ENCODE results near the gene PTGES. TPM values are rescaled to one million over a fixed set of nuclear protein-coding genes. Genes with fewer than 3 reads are reported as not detected.
"Not testable (repeated sequence)": the region's sequence is repeated elsewhere in the genome, so short reads cannot be mapped to it uniquely, and the experiment has no call there.

The PTGES gene
- total and polyA plus RNA-seq, 2 donors (not counting 1 experiment from before 2014, with no cell fraction given): 9.6 to 13.3 TPM

DNA sequence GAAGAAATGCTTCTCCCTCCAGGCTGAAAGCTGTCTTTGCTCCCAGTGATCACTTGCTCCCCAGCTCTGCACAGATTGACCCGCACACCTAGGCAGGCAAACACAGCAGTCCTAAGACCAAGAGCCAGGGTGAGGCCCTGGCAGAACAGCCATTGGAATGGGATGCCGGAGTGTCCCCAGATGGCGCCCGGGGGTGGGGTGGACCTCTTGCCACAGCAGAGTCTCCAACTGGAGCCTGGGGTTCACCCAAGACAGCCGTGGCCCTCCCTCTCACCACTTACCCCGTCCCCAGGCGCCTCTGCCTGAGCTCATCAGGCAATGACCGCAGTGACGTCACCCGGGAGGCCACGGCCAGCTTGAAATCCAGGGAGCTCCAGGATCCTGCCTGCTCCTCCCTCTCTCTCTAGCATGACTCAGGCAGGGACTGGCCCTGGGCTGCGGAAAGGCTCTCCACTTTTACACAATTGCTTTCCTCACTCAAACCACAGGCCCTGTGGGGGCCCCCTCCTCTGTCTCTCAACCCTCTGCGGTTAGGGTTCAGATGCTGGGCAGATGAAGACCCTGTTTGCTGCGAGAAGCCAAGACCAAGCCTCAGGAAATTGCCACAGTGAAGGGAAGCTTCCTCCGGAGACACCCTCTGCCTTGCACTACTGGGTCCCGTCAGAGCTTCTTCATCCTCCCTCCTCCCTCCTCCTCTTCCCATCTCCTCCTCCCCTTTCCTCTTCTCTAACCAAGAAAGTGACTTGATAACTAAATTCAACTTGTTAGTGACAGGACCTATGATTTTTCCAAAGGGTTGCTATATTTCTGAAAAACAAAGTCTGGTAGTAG is 24.3 kb upstream of the PTGES start:
- no peaks in the 10 kb centered on the region for H3K9me3 ChIP-seq (ENCODE audit: control insufficient read depth, insufficient read depth, low read depth, low read length)
- H3K4me3 ChIP-seq (replicated peaks in 1 of 4; ENCODE audit: control extremely low read depth in 1 of 4, insufficient read depth in 1 of 4, low read depth in 3 of 4, low read length in 4 of 4): peak overlapping the region in 2 of 4 experiments; percentile 27 to 39
- peak overlapping the region; percentile 52 for H3K9ac ChIP-seq (ENCODE audit: insufficient read depth, low read length)
- H2AFZ ChIP-seq (ENCODE audit: low read length): peak overlapping the region; percentile 1
- H3K36me3 ChIP-seq (ENCODE audit: control insufficient read depth, insufficient read depth, low read length): no peaks in the 10 kb centered on the region
- H3K4me2 ChIP-seq (ENCODE audit: extremely low read depth, insufficient read depth, low read length): peak overlapping the region; percentile 70
- H4K20me1 ChIP-seq (ENCODE audit: control insufficient read depth, extremely low read depth, insufficient read depth, low read length): no peaks in the 10 kb centered on the region
- TF ChIP-seq EZH2 (IDR thresholded peaks at IDR 0.05; ENCODE audit: low read length, missing control alignments) (no peak), CTCF (conservative IDR thresholded peaks at IDR 0.05 in 1 of 2, IDR thresholded peaks at IDR 0.05 in 1 of 2; ENCODE audit: low read depth in 1 of 2, low read length in 2 of 2) (no peak)
- H3K27ac ChIP-seq (ENCODE audit: insufficient read depth, low read length): peak overlapping the region; percentile 83
- H3K4me1 ChIP-seq (ENCODE audit: control insufficient read depth, extremely low read depth, insufficient read depth, low read length): peaks cover 18% of the 10 kb centered on the region
- no peaks in the 10 kb centered on the region for H3K27me3 ChIP-seq (ENCODE audit: control insufficient read depth, insufficient read depth, low read length)
- no peaks in the 10 kb centered on the region for H3K79me2 ChIP-seq (ENCODE audit: control insufficient read depth, insufficient read depth, low read length)
- peak; percentile 100 for DNase-seq (ENCODE audit: low read depth in 2 of 2)

DNA sequence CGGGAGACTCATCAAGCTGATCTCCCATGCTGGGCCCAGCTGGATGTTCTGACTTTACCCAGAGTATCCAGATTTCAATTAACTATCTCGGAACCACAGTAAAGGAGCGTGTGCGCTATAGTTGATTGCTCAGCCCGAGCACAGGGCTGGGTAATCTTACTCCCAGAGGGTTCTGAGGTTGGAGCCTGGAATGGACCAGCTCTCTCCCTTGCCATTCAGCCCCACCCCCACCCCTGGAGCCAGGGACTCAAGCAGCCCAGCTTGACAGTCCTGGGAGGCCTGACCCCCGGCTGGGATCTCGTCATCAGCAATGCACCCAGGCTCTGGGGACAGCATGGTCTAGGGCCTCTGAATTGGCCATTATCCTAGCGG is 23.7 kb upstream of the PTGES start:
- Histone ChIP-seq H3K9me3 (ENCODE audit: control insufficient read depth, insufficient read depth, low read depth, low read length) (no peaks in the 10 kb centered on the region), H3K4me2 (ENCODE audit: extremely low read depth, insufficient read depth, low read length) (peak overlapping the region; percentile 70), H3K79me2 (ENCODE audit: control insufficient read depth, insufficient read depth, low read length) (no peaks in the 10 kb centered on the region), H2AFZ (ENCODE audit: low read length) (peak overlapping the region; percentile 1), H3K36me3 (ENCODE audit: control insufficient read depth, insufficient read depth, low read length) (no peaks in the 10 kb centered on the region), H3K27ac (ENCODE audit: insufficient read depth, low read length) (peak overlapping the region; percentile 83), H3K4me1 (ENCODE audit: control insufficient read depth, extremely low read depth, insufficient read depth, low read length) (peaks cover 18% of the 10 kb centered on the region), H3K27me3 (ENCODE audit: control insufficient read depth, insufficient read depth, low read length) (no peaks in the 10 kb centered on the region), H3K4me3 (replicated peaks in 1 of 4; ENCODE audit: control extremely low read depth in 1 of 4, insufficient read depth in 1 of 4, low read depth in 3 of 4, low read length in 4 of 4) (peak overlapping the region in 1 of 4 experiments; percentile 39), H4K20me1 (ENCODE audit: control insufficient read depth, extremely low read depth, insufficient read depth, low read length) (no peaks in the 10 kb centered on the region), H3K9ac (ENCODE audit: insufficient read depth, low read length) (peak overlapping the region; percentile 52)
- DNase-seq (ENCODE audit: low read depth in 2 of 2): peak in 1 of 2 donors; percentile 33
- TF ChIP-seq EZH2 (IDR thresholded peaks at IDR 0.05; ENCODE audit: low read length, missing control alignments): no peak
- no peak for TF ChIP-seq CTCF (conservative IDR thresholded peaks at IDR 0.05 in 1 of 2, IDR thresholded peaks at IDR 0.05 in 1 of 2; ENCODE audit: low read depth in 1 of 2, low read length in 2 of 2)

DNA sequence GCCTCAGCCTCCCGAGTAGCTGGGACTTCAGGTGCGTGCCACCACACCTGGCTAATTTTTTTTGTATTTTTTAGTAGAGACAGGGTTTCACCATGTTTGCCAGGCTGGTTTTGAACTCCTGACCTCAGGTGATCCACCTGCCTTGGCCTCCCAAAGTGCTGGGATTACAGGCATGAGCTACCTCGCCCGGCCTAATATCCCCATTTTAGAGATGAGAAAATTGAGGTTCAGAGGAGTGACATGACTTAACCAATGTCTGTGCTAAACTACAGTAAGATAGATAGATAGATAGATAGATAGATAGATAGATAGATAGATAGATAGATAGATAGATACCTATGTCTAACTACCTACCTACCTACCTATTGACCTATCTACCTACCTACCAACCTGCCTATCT is 23.3 kb upstream of the PTGES start:
- not testable (repeated sequence) for H3K4me2 ChIP-seq (ENCODE audit: extremely low read depth, insufficient read depth, low read length); H3K27me3 ChIP-seq (ENCODE audit: control insufficient read depth, insufficient read depth, low read length); H4K20me1 ChIP-seq (ENCODE audit: control insufficient read depth, extremely low read depth, insufficient read depth, low read length); H3K4me3 ChIP-seq (replicated peaks in 1 of 4; ENCODE audit: control extremely low read depth in 1 of 4, insufficient read depth in 1 of 4, low read depth in 3 of 4, low read length in 4 of 4); H3K9ac ChIP-seq (ENCODE audit: insufficient read depth, low read length); DNase-seq (ENCODE audit: low read depth in 2 of 2); H3K36me3 ChIP-seq (ENCODE audit: control insufficient read depth, insufficient read depth, low read length); H2AFZ ChIP-seq (ENCODE audit: low read length); H3K9me3 ChIP-seq (ENCODE audit: control insufficient read depth, insufficient read depth, low read depth, low read length); H3K79me2 ChIP-seq (ENCODE audit: control insufficient read depth, insufficient read depth, low read length)
- peak overlapping the region; percentile 83 for H3K27ac ChIP-seq (ENCODE audit: insufficient read depth, low read length)
- peaks cover 18% of the 10 kb centered on the region for H3K4me1 ChIP-seq (ENCODE audit: control insufficient read depth, extremely low read depth, insufficient read depth, low read length)

Data from fibroblast of lung (primary cell).